Thyroid gland (tissue), 4 donors: Measurements from ENCODE around the gene PTPDC1. TPM values are rescaled to one million over a fixed set of nuclear protein-coding genes. Genes with fewer than 3 reads are reported as not detected.

ENCODE experiments used
- DNase-seq, 2 donors: peaks; one replicate each; pipeline ENCODE4 v3.0.0-alpha.2; 2019
- H3K27ac ChIP-seq, 3 donors: fragments of 200-600 bp; sonication (generic); 1 replicate in 2 of 3; 2 replicates in 1 of 3; pipeline ENCODE4 v1.5.1; 2016 to 2019; ENCODE audit warnings: mild to moderate bottlenecking in 1 of 3, moderate library complexity in 1 of 3
- H3K27me3 ChIP-seq: fragments of 200-600 bp; sonication (generic); one replicate; pipeline ENCODE4 v1.5.1; 2019
- H3K36me3 ChIP-seq, 2 donors: fragments of 200-600 bp; sonication (generic); one replicate each; pipeline ENCODE4 v1.5.1; 2016 to 2019
- H3K4me1 ChIP-seq, 2 donors: fragments of 200-600 bp; sonication (generic); one replicate each; pipeline ENCODE4 v1.5.1; 2017 to 2019
- H3K4me3 ChIP-seq, 3 donors: fragments of 200-600 bp; sonication (generic); replicated peaks in 1 of 3; 1 replicate in 2 of 3; 2 replicates in 1 of 3; pipeline ENCODE4 v1.5.1; 2016; ENCODE audit warnings: mild to moderate bottlenecking in 1 of 3
- H3K9me3 ChIP-seq: fragments of 200-600 bp; sonication (generic); one replicate; pipeline ENCODE4 v1.5.1; 2017
- POLR2A ChIP-seq, 2 donors: fragments of 450-650 bp; IDR thresholded peaks; one replicate each; pipeline ENCODE4 v1.6.1; 2017; ENCODE audit warnings: antibody characterized with exemption in 2 of 2, mild to moderate bottlenecking in 2 of 2, moderate library complexity in 1 of 2
- WGBS, 2 donors: methylation state at CpG; one replicate each; pipeline ENCODE4 v1.1.5; 2017; 5-methylcytosine and 5-hydroxymethylcytosine counted together
- intact Hi-C: fragments of 100-400 bp; cut with DNase I; formaldehyde crosslinking; loops from one replicate; pipeline ENCODE4 v1.15.1; 2023
- total RNA-seq, 4 donors: library from RNA; depleted of rRNA; stranded (reverse); fragments of >200 nt; gene quantifications; one replicate each; pipeline ENCODE4 v1.2.3, GENCODE V29; 2016
- TF ChIP-seq, protein P1 (sequence below), 6 experiments: fragments of 200-600 bp in 3 of 6; fragments of 450-650 bp in 3 of 6; sonication (generic) in 3 of 6; IDR thresholded peaks; one replicate each; pipeline ENCODE4 v1.5.1; 2016 to 2019; ENCODE audit warnings: antibody characterized with exemption in 6 of 6, mild to moderate bottlenecking in 2 of 6, inconsistent platforms in 1 of 6, moderate library complexity in 1 of 6

Gene PTPDC1
- total RNA-seq, 4 donors from 2014 or later: 7.5 to 25.2 (median 10.8) TPM

DNA sequence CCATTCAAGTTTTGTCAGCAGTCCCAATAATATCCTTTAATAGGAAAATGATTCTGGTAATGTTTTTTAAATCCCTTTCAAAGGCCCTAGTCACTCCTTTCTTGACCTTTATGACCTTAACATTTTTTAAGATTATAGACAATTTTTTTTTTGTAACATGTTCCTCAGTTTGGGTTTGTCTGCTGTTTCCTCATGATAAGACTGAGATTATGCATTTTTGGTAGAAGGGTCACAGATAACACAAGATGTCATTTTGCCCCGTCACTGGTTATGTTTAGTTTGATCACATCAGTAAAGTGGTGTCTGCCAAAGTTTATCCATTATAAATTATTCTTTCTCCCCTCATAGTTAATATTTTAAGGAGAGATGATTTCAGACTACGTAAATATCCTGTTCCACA is 16.0 kb upstream of the PTPDC1 start:
- intact Hi-C loops: no loop called here
- 92 to 95% methylated on average over 2 of the region's 2 CpGs for WGBS, 2 donors
- no peak overlapping the region for H3K27ac ChIP-seq
- TF ChIP-seq POLR2A (IDR thresholded peaks at IDR 0.05): no peak
- TF ChIP-seq, protein P1, sequence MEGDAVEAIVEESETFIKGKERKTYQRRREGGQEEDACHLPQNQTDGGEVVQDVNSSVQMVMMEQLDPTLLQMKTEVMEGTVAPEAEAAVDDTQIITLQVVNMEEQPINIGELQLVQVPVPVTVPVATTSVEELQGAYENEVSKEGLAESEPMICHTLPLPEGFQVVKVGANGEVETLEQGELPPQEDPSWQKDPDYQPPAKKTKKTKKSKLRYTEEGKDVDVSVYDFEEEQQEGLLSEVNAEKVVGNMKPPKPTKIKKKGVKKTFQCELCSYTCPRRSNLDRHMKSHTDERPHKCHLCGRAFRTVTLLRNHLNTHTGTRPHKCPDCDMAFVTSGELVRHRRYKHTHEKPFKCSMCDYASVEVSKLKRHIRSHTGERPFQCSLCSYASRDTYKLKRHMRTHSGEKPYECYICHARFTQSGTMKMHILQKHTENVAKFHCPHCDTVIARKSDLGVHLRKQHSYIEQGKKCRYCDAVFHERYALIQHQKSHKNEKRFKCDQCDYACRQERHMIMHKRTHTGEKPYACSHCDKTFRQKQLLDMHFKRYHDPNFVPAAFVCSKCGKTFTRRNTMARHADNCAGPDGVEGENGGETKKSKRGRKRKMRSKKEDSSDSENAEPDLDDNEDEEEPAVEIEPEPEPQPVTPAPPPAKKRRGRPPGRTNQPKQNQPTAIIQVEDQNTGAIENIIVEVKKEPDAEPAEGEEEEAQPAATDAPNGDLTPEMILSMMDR (IDR thresholded peaks at IDR 0.05): no peak
- no peak overlapping the region for H3K4me3 ChIP-seq
- no peaks in the 10 kb centered on the region for H3K36me3 ChIP-seq
- peaks cover 0 to 9% of the 10 kb centered on the region in 2 donors for H3K4me1 ChIP-seq
- H3K27me3 ChIP-seq: no peaks in the 10 kb centered on the region
- no peaks in the 10 kb centered on the region for H3K9me3 ChIP-seq
- DNase-seq: no peak

DNA sequence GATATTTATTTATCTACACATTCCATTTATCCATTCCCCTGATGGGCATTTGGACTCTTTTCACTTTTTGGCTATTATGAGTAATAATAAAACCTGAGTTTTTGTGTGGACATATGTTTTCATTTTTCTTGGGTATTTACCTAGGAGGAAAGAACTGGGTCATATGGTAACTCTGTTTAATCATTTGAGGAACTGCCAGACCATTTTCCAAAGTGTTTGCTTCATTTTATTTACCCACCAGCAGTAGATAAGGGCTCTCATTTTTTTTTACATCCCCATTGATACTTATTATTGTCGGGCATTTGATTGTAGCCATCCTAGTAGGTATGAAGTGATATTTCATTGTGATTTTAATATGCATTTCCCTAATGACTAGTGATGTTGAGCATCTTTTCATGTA is 7.7 kb upstream of the PTPDC1 start:
- Histone ChIP-seq H3K27ac (no peak overlapping the region), H3K4me1 (peaks cover 11 to 12% of the 10 kb centered on the region in 2 donors), H3K9me3 (no peaks in the 10 kb centered on the region), H3K4me3 (no peak overlapping the region), H3K27me3 (no peaks in the 10 kb centered on the region), H3K36me3 (no peaks in the 10 kb centered on the region)
- no peak for DNase-seq
- 92 to 98% methylated on average over 1 of the region's 1 CpG for WGBS, 2 donors
- TF ChIP-seq, protein P1 (IDR thresholded peaks at IDR 0.05): no peak
- no peak for TF ChIP-seq POLR2A (IDR thresholded peaks at IDR 0.05)
- intact Hi-C loops: no loop called here

DNA sequence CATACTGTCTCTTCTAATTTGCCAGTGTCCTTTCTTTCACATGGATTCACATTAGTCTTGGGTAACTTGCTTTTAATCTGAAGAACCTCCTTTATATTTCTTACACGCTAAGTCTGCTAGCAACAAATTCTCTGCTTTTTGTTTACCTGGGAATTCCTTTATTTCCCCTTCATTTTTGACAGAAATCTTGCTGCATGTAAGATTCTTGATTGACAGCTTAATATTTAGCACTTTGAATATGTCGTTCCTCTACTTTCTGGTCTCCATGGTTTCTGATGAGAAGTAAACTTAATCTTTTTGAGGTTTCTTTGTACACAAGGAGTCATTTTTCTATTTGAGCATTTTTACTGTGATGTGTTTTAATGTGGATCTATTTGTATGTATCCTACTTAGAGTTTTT is 6.2 kb upstream of the PTPDC1 start:
- Histone ChIP-seq H3K27me3 (no peaks in the 10 kb centered on the region), H3K4me1 (peaks cover 22 to 27% of the 10 kb centered on the region in 2 donors), H3K27ac (no peak overlapping the region), H3K4me3 (no peak overlapping the region), H3K9me3 (no peaks in the 10 kb centered on the region), H3K36me3 (no peaks in the 10 kb centered on the region)
- intact Hi-C loops: no loop called here
- DNase-seq: no peak
- no peak for TF ChIP-seq POLR2A (IDR thresholded peaks at IDR 0.05)
- TF ChIP-seq, protein P1 (IDR thresholded peaks at IDR 0.05): no peak
- WGBS, 2 donors: 76 to 94% methylated on average over 2 of the region's 2 CpGs

DNA sequence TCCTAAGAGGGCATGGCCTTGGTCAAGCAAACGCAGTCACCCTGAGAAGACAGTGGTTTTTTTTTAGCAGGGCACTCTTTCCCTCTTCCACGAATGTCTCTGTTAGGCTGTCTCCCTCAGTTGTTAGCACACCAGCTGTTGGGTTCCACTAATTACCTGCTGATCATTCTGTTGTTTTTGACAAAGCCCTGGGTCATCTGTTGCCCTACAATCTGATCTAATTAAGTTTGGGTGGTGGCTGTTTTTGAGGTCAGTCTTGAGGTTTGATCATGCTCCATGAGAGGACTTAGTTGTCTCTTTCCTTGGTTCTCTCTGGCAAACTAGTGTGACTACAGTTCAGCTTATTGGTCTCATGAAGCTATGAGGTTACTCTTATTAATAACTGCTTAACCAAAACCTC is 5.0 kb upstream of the PTPDC1 start:
- 93 to 97% methylated on average over 2 of the region's 2 CpGs for WGBS, 2 donors

DNA sequence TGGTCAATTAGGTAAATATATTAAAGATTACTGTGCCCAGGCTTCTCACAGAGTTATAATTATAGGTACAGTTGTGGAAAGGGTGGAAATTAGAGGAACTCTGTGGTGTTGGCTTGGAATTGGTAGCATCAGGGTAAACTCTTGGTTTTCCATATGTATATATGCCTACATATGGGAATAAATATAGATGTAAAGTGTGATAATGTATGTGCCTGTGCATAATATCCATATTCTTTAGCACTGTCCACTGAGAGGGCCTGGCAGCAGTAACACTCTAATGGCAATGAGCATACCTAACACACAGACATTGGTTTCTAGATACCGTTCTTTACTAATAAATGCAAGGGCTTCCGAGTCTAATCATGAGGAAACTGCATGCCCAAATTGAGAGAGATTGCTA is 4.0 kb upstream of the PTPDC1 start:
- Histone ChIP-seq H3K27me3 (no peaks in the 10 kb centered on the region), H3K4me3 (no peak overlapping the region), H3K9me3 (no peaks in the 10 kb centered on the region), H3K4me1 (peaks cover 32 to 35% of the 10 kb centered on the region in 2 donors), H3K36me3 (no peaks in the 10 kb centered on the region), H3K27ac (no peak overlapping the region)
- intact Hi-C loops: no loop called here
- TF ChIP-seq POLR2A (IDR thresholded peaks at IDR 0.05): no peak
- TF ChIP-seq, protein P1 (IDR thresholded peaks at IDR 0.05): no peak
- no peak for DNase-seq
- 86 to 89% methylated on average over 2 of the region's 2 CpGs for WGBS, 2 donors

More for the DNA sequence above, 5.0 kb upstream of the PTPDC1 start:
- no peak overlapping the region for H3K4me3 ChIP-seq
- intact Hi-C loops: no loop called here
- H3K36me3 ChIP-seq: no peaks in the 10 kb centered on the region
- no peaks in the 10 kb centered on the region for H3K27me3 ChIP-seq
- TF ChIP-seq, protein P1 (IDR thresholded peaks at IDR 0.05): no peak
- TF ChIP-seq POLR2A (IDR thresholded peaks at IDR 0.05): no peak
- DNase-seq: no peak
- peaks cover 32 to 35% of the 10 kb centered on the region in 2 donors for H3K4me1 ChIP-seq
- H3K9me3 ChIP-seq: no peaks in the 10 kb centered on the region
- H3K27ac ChIP-seq: no peak overlapping the region
